GM23248 (cell line): ENCODE results near the gene LCNL1.

ENCODE experiments used
- EZH2 ChIP-seq: fragments of 200-600 bp; sonication (generic); IDR thresholded peaks from 2 replicates; pipeline ENCODE4 v1.6.1; 2018; ENCODE audit warnings: antibody characterized with exemption, mild to moderate bottlenecking; ENCODE audit not compliant: insufficient read depth, poor library complexity, severe bottlenecking
- EZH2phosphoT487 ChIP-seq: fragments of 200-600 bp; sonication (generic); IDR thresholded peaks from 2 replicates; pipeline ENCODE4 v1.6.1; 2018; ENCODE audit warnings: antibody characterized with exemption, moderate library complexity, mild to moderate bottlenecking, low read depth; ENCODE audit not compliant: insufficient read depth

GRCh38 chr9:136996361-136997292, 13.8 kb downstream of the LCNL1 start, which contains the start of gene CLIC3:
- TF ChIP-seq EZH2 (no peak), EZH2phosphoT487 (no peak)
